ENCODE measurements around the gene OTP.

Gene OTP

DNA sequence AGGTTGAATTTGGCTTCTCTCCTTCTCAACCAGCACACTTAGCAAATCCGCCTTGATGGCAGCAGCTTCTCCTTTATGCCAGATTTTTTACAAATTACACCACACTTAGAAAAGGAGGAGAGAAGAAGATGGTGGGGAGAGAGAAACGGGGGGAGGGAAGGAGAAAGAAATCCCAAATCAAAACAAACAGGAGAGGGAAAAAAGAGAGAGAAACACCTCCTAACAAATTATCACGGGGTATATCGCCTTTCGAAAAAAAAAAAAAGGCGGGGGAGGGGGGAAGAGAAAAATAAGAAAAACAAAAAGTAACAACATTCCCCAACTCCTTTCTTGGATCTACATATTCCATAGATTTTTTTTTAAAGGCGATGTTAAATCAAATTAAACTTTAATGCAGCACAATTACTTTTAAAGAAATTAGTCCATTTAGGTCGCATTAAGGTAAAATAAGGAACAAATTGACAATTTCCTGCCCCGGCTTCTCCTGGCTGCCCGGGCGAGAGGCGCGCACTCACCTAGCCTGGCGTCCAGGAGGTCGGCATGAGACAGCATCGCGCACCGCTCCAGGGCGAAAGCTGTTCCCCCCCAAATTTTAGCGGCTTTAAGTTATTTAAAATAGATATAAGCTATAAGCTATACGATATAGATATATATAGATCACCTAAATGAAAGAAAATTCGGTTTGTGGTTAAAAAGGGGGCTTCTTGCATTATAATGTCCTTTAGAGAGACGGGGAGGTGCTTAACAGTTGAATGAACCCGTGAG, at the start of gene OTP:
OTP (minus strand) TSS at position 716 of the 765 bp plus-strand sequence; CDS start at position 552, 164 bp downstream.
- DNase-seq: no peak

- no peak for DNase-seq
These were observed 44.7 kb upstream of the OTP start for GRCh38 chr5:77683171-77683732.

DNA sequence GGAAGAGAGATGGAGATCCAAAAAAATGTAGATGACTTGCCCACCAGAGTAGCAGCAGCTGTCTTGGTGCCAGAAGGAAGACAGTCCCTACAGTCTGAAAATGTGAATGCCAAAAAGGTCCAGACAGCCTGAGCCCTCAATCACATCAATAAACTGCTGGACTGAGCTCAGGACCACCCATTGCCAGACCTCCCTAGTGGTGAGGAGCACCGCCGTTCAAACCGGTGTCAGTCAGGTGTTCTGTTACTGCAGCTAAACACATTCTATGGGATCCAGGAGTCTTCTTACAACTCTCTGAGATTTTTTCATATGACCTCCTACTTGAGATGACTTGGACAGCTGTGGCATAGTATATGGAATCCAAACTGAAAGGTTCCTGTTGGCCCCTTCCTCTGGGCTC, 32.0 kb upstream of the OTP start:
- no peak for DNase-seq

DNA sequence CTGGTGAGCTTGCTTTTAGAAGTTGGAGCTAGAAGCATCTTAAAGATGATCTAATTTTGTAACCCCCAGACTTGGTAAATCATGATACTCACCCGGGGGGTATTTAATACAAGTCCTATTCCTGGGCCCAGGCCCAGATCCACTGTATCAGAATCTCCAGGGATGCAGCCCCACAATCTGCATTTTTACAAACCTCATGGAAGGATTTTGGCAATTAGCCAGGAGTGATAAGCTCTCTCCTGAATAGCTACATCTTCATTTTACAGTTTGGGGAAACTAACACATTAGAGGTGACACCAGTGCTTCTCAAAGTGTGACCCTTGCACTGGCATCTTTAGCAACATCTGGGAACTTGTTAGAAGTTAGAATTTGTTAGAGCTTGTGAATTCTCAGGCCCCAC, 31.2 kb upstream of the OTP start:
- no peak for DNase-seq

DNA sequence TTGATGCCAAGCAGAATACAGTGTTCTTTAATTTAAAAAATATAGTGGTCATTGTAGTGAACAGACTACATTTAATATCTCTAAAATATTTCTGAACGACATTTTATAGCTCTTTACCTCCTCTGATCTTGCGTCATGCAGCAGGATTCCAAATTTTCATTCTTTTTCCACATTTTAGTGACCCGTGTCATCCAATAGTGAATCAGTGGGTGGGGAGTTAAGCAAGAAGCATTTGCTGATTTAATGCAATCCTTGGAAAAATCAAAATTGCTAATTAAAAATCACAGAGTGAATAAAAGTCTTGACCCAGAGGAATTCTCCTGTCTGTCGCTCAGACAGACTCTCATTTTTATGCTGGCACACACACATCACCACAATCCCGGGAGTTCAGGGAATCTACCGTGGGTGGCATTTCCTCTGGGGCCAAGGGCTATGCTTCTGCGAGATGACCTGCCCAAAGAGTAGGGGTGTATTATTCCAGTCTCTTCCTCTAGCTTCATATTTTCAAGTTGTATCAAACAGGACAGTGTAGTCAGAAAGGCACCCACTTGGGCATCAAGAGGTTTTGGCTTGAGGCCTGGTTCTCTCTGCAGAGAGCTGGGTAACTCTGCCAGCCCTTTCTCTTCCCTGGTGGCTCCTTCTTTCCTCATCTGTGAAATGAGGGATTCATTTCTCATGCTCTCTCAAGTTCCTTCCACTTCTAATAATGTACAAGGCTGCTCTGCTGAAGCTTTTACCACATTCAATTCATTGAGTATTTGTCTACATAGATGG, 24.8 kb upstream of the OTP start:
- no peak for DNase-seq

- DNase-seq: no peak
These were observed 24.1 kb upstream of the OTP start for GRCh38 chr5:77662635-77663034.

DNA sequence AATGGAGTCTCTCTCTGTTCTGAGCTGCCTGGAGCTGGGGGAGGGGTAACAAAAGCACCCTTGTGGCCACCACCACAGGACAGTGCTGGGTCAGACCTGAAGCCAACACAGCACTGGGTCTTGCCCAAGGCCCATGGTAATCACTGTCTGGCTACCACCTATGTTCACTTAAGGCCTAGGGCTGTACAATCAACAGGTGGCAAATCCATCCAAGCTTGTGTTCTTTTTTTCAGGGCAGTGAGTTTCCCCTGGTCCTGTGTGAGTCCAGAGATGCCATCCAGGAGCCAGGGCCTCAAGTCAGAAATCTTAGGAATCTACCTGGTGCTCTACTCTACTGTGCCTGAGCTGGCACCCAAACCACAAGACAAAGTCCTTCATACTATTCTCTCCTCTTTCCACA, 20.1 kb upstream of the OTP start:
- DNase-seq: no peak

DNA sequence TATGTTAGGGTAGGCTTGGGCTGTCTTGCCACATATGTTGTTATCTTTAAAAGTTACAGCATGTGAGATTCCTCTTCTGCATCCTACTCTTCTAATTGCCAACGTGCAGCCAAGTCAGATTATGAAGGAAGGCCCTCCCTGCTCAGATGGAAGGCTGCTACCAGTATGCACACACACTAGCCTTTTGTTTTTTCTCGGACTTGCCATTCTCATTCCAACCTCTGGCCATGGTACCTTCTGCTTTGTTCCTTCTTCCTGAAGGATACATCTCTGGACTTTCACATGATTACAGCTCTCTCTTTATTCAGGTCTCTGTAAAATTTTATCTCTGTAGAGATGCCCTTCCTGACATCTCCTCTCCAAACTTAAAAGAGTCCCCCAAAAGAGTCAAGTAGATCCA, 12.8 kb upstream of the OTP start:
- no peak for DNase-seq

DNA sequence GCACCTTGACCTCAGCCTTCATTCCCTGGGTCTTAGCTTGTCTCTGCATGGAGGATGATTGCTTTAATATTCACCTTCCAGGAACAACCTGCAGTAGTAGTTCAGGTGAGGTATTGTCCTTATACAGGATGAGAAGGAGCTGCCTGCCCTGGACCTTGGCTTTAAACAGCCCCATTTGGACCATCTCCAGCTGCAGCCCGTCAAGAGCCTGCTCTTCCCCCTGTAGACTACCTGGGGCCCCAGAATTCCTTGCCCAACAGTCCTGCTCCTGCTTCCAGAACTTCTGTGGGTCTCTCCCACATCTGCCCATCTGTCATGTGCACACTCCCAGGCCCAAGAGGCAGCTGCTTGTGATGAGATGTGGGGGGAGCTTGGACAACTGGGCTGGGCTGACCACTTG, 12.2 kb upstream of the OTP start:
- DNase-seq: no peak

DNA sequence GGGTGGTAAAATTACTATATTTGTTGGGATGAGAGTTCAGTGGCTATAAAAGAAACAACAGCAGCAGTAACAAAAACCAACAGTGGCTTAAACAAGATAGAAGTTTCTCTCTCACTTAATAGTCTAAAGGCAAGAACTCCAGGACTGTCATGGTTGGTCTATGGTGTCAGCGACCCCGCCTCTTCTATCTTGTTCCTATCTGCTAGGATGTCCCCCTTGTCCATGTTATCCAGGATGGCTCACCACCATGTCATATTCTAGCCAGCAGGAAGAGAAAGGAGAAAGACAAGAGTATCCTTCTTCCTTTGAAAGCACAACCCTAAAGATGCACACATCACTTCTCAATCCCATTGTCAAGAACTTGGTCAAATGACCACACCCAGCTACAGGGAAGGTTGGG, 11.3 kb upstream of the OTP start:
- DNase-seq: no peak

- no peak for DNase-seq
These were observed 7.6 kb upstream of the OTP start for GRCh38 chr5:77645995-77646639.

- DNase-seq: no peak
These were observed 6.9 kb upstream of the OTP start for GRCh38 chr5:77645158-77645994.

GRCh38 chr5:77644371-77645157, 6.1 kb upstream of the OTP start:
- no peak for DNase-seq

GRCh38 chr5:77643654-77644370, 5.3 kb upstream of the OTP start:
- DNase-seq: no peak

- no peak for DNase-seq
These were observed 4.5 kb upstream of the OTP start for GRCh38 chr5:77642738-77643653.

DNA sequence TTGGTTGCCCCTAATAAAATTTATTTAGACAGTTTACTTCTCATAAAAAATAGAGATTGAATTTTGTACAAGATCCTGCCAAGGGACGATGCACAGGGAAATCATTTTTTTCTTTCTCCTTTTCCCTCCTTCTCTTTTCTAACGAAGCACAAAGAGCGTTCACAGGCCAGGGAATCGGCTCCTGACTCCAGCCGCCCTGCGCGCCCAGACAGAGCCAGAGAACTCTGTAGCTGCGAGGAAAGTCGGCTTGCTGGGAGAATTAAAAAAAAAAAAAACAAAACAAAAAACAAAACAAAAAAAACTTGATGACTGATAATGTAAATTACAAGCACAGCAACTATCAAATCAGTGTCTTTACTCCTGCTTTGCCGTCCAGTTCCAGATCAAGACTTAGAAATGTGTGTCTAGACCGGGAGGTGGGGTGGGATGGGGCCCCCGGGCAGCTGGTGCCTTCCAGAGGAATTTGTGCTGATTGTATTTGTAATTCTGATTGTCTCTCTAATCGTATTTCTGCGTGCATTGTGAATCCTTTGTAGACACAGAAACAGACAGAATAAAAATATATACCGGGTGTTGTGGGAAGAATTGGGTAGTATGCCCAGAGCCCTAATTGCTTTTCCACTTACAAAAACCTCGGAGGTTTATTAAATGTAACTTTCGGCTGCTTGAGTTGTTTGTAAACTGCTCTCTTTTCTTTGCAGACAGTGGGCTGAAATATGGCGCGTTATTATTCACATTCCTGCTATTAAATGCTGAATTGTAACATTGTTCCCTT, 3.6 kb upstream of the OTP start:
- no peak for DNase-seq

DNA sequence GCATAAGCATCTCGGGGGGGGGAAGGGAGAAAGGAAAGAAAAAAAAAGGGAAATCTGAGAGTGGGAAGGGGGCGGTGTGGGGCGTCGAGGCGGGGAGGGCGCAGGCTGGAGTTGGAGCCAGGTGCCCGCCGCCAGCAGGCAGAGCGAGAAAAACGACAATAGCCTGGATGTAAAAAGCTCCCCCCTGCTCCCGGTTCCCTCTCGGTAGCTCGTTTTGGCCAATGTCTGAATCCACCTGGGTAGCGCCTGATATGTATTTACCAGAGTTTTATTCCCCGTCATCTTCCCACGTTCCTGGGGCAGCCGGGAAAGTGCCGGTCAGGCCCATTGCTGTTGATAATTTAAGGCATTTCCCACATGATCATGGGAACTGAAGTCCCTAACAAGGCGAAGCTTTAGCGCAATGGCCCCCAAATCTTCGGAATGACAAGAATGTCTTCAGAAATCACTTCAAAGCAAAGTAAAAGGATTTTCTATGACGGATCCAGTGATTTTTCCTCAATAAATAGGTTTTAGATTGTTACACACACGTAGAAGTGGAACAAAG, 3.0 kb upstream of the OTP start:
- DNase-seq: no peak

DNA sequence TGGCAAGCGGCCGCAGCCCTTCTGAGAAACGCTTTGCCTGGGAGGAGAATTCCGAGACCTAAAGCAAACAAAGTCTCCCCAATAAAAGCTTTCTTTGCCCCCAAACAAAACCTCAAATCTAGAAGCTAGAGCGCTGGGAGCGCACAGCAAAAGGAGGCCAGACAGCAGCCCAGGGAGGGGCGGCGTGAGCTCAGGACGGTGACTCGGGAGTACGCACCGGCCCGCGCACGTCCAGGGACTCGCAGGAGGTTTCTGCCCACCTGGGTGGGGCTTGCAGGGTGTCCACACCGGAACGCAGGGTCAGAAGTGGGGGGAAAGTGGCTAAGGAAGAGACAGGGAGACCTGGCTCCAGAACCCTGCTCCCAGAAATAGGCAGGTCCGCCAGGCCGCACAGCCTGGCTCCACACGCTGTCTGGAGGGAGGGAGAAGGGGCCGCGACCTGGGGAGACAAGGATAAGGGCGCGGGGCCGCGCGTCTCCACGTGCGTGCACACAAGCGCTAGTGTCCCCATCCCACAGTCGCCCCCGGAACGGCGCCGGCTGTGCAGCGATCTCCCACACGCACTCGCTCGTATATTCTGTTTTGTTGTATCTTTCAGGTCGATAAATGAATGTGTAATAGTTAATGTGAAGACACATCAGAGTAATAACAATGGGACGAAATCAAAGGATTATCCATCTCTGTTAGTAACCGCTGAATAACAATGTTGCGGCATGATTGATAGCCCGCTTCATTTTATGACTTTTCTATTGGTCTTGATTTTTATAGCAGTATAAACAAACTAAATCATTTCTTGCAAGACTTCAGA, 2.3 kb upstream of the OTP start:
- DNase-seq: no peak
